GM19099 (cell line): Measurements from ENCODE around the gene KLK2.

ENCODE experiments used
- POLR2A ChIP-seq: IDR thresholded peaks from 3 replicates; pipeline ENCODE4 v1.6.1; 2011; ENCODE audit warnings: low read depth; ENCODE audit not compliant: insufficient read length; ENCODE audit errors: extremely low read depth

KLK2 gene

DNA sequence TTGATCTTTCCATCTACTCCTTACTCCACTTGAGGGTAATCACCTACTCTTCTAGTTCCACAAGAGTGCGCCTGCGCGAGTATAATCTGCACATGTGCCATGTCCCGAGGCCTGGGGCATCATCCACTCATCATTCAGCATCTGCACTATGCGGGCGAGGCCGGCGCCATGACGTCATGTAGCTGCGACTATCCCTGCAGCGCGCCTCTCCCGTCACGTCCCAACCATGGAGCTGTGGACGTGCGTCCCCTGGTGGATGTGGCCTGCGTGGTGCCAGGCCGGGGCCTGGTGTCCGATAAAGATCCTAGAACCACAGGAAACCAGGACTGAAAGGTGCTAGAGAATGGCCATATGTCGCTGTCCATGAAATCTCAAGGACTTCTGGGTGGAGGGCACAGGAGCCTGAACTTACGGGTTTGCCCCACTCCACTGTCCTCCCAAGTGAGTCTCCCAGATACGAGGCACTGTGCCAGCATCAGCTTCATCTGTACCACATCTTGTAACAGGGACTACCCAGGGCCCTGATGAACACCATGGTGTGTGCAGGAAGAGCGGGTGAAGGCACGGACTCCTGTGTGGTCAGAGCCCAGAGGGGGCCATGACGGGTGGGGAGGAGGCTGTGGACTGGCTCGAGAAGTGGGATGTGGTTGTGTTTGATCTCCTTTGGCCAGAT lies 2.7 kb upstream of the KLK2 start:
- TF ChIP-seq POLR2A: no peak

DNA sequence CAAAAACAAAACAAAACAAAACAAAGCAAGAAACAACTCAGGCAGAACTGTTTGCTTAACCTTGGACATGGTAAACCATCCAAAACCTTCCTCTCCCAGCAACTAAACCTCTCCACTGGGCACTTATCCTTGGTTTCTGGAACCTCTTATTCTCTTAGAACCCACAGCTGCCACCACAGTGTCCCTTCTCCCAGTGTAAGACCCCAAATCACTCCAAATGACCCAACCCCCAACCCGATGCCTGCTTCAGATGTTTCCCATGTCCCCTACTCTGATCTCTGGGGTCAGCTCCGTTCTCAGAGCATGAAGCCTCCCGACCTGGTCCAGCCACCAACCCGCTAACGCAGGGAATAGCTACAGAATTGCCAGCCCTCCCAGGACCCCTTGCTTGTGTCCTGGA lies 972 bp downstream of the KLK2 start:
- TF ChIP-seq POLR2A: no peak

DNA sequence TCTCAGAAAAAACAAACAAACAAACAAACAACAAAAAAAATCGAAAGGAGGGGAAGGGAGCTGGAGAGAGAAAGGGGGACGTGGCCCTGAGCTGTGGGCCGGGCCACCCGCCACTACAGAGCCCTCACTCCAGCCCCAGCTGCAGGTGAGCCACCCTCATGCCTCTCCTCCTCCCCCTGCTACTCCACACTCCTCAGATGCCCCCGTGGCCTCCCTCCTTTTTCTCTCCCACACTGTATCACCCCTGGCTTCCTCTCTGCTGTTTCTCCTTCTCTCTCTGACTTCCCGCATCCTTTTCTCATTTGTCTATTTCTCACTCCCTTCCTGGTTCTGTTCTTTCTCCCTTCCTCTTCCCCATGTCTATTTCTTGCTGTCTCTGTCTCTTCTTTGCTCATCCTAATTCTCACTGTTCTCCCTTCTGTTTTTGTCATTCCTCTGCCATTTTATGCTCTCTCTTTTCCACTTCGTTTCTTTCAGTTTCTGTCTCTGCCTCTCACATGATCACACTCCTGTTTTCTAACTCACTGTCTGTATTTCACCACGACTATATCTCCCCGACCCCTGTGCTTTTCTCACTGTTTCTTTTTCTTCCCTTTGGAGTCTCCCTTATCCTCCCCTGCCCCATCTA lies 2.7 kb downstream of the KLK2 start:
- no peak for TF ChIP-seq POLR2A

DNA sequence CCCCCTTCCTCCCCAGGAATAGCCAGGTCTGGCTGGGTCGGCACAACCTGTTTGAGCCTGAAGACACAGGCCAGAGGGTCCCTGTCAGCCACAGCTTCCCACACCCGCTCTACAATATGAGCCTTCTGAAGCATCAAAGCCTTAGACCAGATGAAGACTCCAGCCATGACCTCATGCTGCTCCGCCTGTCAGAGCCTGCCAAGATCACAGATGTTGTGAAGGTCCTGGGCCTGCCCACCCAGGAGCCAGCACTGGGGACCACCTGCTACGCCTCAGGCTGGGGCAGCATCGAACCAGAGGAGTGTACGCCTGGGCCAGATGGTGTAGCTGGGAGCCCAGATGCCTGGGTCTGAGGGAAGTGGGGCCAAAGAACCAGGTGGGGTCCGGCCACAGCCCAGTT lies 3.2 kb downstream of the KLK2 start:
- TF ChIP-seq POLR2A: no peak

DNA sequence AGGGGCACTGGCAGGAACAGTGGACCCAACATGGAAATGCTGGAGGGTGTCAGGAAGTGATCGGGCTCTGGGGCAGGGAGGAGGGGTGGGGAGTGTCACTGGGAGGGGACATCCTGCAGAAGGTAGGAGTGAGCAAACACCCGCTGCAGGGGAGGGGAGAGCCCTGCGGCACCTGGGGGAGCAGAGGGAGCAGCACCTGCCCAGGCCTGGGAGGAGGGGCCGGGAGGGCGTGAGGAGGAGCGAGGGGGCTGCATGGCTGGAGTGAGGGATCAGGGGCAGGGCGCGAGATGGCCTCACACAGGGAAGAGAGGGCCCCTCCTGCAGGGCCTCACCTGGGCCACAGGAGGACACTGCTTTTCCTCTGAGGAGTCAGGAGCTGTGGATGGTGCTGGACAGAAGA lies 4.1 kb downstream of the KLK2 start:
- no peak for TF ChIP-seq POLR2A

DNA sequence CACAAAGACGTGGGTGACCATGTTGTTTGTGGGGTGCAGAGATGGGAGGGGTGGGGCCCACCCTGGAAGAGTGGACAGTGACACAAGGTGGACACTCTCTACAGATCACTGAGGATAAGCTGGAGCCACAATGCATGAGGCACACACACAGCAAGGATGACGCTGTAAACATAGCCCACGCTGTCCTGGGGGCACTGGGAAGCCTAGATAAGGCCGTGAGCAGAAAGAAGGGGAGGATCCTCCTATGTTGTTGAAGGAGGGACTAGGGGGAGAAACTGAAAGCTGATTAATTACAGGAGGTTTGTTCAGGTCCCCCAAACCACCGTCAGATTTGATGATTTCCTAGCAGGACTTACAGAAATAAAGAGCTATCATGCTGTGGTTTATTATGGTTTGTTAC lies 5.6 kb downstream of the KLK2 start:
- TF ChIP-seq POLR2A: no peak

DNA sequence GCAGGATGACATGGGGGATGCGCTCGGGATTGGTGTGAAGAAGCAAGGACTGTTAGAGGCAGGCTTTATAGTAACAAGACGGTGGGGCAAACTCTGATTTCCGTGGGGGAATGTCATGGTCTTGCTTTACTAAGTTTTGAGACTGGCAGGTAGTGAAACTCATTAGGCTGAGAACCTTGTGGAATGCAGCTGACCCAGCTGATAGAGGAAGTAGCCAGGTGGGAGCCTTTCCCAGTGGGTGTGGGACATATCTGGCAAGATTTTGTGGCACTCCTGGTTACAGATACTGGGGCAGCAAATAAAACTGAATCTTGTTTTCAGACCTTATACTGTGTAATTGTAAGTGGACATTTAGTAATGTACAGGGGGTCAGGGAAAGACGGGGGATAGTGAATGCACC lies 7.0 kb downstream of the KLK2 start:
- TF ChIP-seq POLR2A: no peak

DNA sequence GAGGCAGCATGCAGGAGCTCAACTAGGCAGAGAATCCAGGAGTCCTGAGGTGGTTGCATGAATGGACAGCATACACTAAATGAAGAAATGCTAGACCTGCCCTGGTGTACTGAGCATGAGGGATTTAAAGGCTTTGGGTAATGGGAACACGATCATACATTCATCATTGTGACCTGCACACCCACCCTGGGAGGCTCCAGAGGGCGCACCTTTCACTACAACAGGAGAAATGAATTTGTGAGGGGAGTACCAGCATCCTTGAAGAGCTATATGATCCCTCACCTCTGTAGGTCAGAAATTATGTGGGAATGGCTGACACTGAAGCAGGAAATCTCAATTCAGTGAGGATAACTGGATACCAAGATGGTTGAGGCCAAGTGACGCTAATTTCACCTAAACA lies 8.9 kb downstream of the KLK2 start:
- TF ChIP-seq POLR2A: no peak

DNA sequence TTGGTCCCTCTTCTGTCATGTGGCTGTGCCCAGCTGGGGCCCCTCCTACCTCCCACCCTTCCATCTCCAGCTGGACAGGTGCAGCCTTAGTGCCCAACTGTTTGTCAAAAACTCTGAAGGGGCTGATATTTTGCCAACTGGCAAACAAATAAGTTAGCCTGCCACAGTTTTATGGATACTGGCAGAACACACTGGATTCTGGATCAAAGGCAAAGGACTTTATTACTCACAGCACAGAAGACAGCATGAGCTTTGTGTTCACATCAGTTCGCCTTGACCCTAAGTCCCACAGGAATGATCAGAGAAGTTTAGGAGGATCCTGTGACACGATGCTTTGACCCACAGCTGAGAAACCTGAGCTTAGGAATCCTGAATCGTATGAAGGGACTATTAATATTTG lies 16.4 kb downstream of the KLK2 start:
- no peak for TF ChIP-seq POLR2A

DNA sequence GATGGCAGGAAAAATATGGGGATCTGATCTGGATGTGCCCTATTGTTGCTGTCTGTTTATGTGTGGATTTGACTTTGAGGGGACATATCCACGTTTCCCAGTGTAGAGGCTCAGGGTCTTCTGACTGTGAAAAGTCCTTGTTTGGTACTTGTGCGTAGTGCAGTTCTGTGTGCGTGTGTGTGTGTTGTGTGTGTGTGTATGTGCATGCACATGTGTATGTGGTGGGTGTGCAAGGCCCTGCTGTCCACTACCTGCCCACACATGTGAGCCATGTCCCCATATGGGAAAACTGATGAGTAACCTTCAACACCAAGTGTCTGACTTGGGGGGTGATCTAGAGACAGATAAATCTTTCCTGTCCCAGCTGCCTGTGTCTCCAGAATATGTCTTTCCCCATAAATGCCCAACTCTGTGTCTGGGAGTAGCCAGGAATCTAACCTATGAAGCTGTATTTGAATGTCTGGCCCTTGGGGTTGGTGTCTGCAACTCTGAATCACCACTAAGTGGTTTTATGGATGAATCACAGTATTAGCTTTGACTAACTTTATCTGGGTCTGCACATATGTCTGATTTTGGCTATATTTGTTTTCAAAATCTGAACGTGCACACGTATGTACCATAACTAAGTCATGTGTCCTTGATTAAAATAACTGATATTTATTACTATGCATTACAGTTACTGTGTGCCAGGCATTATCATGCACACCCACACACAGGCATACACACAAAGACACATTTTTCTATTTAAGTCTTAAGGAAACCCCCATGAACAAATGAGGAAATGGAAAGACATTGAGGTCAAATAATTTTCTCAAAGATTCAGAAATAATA lies 17.4 kb downstream of the KLK2 start:
- no peak for TF ChIP-seq POLR2A

DNA sequence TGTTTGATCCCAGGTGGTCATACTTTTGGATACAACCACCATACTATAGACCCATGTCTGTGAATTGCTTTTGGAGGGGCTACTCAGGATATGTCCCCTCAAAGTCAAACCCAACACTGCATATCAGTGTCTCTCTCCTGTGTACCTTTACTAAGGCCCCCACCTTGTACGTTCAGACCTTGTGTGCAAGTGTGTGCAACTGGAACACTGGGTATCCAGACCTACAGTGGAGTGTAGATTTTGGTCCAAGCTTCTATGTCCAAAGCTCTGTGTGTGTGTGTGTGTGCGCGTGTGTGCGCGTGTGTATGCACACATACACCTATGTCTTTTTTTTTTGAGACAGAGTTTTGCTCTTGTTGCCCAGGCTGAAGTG lies 18.0 kb downstream of the KLK2 start:
- no peak for TF ChIP-seq POLR2A

DNA sequence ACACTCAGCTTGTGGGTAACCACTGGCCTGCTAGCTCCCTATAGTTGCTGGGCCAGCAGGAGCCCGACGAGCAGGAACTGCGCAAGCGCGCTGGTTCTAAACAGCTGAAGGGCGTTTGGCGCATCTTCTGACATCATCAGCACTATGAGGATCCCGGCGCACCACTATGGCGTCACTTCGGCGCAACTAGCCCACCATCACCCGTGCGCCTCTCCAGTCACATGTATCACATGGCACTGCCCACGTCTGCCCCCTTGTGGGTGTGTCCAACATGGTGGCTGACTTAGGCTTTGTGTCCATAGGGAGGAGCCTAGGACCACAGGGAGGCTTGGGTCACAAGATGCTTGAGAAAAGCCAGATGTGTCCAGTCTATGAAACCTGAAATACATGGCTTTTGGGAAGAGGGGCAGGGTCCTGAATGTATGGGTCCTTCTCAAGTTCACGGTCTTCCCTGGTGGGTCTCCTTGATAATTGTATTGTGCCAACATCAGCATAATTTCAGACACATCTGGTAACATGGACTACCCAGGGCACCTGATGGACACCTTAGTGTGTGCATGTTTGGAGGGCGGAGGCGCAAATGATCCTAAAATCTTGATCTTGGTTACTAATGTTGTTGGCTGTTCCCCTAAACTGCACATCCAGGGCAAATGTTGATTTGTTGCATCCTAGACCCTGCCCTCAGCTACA lies 20.0 kb downstream of the KLK2 start:
- no peak for TF ChIP-seq POLR2A

DNA sequence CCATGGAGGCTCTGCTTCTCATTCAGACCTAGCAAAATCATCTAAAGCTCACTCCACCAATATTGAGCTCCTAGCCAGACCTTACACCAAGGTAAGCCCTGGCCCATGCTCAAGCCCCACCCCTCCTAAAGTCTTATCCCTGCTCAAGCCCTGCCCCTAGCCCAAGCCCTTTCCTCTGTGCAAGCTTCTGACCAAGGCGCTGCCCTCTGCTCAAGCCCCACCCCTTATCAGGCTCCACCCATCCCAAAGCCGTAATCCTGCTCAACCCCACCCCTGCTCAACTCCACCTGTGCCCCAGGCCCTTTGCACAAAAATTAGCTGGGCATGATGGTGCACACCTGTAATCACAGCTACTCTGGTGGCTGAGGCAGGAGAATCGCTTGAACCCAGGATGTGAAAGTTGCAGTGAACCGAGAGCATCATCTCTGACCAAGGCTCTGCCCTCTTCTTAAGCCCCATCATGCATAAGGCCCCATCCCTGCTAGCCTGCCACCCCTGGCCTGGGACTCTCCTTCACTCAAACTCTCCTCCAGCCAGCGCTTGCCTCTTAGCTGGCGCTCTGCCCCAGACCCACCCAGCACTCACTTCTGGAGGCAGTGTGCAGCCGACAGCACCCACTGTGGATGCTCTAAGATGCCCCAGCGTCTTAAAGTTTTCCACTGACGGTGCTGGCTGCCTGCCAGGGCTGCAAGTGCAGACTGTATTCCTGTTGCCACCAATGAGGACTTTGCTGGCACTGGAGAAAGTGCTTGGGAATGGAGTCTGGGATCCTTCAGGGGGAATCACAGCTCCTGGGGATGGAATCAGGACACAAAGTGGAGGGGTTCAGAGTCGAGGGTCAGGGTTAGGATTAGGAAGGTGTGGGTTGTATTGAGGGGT lies 21.5 kb downstream of the KLK2 start:
- no peak for TF ChIP-seq POLR2A

DNA sequence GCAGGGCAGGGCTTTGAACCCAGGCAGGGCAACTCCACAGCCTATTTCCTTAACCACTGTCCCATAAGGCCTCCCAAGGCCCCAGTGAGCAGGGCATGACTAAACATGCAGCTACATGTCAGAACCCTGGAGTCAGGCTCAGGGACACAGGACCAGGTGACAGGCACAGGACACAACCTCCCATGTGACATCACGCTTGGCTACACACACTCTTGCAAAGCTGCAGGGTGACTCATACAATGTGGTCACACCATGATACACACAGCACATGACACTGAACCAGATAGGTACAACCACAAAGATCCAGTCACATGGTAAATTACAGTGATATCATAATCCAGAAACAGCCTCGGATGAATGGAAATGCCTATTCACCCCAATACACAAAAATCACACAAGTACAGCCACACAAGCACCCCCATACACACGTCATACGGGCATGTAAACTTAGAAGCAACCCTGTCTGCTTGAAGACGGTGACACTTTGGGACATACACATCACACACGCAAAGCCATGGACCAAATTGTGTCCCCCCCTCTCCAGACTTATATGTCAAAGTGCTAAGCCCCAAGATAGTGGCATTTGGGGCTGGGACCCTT lies 23.5 kb downstream of the KLK2 start:
- TF ChIP-seq POLR2A: peak; percentile 23
